SKM-1 treated with dmso at 0.1 percent for 144 hours (cell line): ENCODE results near the gene CHKA.
A peak's percentile ranks its signal among the peaks of the same experiment; 100 is the strongest.

Source experiments
- DNase-seq: peaks from one replicate; lab custom pipeline; 2025; ENCODE audit not compliant: unreplicated experiment; lab: John Stamatoyannopoulos, UW

Gene CHKA

DNA sequence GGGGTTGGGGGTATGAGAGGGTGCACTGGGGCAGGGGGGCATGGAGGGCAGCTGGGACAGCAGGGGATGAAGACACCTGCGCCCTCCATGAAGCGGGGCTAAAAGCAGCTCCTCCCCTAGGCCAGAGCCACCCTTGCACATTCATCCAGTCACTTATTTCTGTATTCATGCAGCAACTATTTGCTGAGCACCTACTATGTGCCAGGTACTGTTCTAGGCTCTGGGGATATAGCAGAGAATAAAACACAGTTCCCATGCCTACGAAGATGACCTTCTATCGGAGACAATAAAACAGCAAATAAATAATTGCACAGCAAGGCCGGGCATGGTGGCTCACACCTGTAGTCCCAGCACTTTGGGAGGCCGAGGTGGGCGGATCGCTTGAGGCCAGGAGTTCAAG, 105.7 kb downstream of the CHKA start:
- DNase-seq = no peak

DNA sequence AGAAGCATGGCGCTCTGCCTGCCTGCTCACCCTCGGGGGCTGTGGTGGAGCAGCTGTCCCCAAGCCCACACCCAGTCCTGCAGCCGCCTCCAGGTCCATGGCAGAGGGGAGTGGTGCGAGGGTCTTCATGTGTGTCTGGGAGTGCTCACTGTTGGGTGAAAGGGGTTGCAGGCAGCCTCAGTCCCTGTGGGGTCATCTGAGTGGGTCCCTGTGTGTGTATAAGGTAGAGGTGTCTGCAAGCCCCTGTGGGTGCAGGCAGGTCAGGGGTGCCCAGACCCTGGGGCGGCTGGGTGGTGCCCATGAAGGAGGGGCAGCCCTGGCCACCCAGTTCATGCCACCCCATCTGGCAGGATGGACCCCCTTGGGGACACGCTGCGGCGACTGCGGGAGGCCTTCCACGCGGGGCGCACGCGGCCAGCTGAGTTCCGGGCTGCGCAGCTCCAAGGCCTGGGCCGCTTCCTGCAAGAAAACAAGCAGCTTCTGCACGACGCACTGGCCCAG, 106.2 kb downstream of the CHKA start:
- DNase-seq = no peak

DNA sequence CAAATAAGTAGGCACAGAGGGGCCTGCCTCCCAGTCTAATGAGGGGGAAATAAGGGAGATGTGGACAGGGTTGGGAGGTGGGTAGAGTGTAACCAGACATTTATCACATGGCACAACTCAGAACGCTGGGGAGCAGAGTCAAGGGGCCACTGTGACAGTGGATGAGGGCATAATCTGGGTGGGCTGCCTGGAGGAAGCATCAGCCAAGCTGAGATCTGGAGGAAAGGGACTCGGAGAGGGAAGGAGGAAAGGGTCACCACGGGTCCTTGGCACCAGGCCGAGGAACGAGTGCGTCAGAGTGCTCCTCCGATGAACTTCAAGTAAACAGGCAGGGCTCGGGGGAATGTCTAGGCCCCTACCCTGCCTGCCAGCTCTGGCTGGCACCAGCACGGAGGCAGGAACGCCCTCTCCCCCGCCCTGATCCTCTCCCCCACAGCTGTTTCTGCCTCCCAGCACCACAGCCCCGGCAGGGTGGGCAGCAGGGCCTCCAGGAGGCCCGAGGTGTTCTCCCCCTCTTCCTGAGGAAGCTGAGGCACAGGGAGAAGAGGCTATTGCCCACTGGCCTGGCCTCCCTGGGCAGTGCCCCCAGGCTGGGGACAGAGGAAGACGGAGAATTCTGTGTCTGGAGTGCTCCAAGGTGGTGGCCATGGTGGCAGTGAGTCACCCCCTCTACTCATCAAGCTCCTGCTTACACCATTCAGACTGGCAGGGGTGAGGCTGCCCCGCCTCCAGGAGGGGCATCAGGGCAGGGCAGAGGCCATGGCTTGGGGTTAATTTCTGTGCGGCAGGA, 106.8 kb downstream of the CHKA start:
- DNase-seq = no peak

- DNase-seq = no peak
Measured at GRCh38 chr11:68013611-68014156, 107.5 kb downstream of the CHKA start.

DNA sequence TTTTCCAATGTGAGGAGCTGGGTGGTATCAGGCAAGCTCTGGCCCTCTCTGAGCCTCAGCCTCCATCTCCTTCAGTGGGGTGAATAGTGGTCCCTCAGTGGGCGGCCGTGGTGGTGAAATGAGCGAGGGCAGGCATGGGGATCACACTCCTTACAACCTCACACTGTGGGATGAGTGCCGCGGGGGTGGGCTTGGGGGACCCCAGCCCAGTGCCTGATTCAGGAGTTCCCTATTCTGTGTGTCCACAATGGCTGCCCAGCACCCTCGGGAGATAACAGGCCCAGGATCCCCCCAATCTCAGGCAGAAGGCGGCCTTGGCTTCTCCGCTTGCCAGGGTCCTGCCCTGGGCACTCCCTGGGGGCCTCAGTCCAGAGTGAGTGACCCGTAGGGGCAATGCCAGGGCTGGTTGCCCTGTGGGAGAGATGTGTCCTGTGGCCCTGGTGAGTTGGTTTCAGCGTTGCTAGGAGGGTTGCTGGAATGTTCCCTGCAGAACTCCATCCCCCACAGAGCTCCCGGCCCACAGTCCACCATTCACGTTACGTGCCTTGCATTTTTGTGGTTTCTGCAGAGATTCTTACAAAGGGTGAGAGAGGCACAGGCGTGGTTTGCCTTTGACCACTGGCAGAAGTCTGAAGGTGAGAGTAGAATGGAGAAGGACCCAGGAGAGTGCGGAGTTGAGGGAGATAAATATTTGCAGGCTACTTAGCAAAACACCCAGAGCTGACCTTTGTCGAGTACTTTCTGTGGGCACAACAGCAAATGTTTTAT, 108.2 kb downstream of the CHKA start:
- DNase-seq = no peak

DNA sequence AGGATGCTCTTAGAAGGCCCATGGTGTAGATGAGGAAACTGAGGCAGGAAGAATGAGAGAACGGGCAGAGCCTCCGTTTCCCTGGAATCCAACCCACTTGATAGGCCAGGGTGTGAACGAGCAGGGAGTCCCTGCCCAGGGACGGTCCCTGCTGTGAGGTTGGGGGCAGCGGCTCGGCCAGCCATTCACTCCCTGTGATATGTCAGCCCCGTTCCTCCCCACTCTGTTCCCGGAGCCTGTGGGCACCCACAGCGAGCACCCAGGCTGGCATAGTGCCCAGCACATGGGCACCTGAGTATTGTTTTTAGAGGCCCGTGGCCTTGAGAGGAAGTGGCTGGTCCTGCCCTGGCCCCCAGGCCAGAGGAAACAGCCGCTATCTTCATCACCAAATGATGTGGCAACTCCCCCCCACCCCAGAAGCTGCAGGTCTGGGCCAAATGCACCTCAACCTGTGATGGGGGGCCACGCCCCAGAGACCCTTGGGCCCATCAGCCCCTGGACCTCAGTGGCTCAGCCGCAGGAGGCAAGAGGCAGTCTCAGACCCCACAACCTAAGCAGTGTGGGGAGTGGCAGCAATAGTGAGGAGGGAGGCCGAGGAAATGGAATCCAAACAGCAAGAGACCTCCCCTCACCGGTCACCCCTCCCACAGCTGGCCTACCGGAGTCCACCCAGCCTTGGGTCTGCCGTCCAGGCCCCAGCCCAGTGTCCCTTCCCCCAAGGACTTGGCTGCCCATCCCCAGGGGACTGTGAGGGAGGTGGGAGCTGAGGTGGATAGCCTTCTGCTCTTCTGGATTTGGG, 108.9 kb downstream of the CHKA start:
- DNase-seq = no peak

- no peak for DNase-seq
Measured at GRCh38 chr11:68011051-68011943, 109.9 kb downstream of the CHKA start.

DNA sequence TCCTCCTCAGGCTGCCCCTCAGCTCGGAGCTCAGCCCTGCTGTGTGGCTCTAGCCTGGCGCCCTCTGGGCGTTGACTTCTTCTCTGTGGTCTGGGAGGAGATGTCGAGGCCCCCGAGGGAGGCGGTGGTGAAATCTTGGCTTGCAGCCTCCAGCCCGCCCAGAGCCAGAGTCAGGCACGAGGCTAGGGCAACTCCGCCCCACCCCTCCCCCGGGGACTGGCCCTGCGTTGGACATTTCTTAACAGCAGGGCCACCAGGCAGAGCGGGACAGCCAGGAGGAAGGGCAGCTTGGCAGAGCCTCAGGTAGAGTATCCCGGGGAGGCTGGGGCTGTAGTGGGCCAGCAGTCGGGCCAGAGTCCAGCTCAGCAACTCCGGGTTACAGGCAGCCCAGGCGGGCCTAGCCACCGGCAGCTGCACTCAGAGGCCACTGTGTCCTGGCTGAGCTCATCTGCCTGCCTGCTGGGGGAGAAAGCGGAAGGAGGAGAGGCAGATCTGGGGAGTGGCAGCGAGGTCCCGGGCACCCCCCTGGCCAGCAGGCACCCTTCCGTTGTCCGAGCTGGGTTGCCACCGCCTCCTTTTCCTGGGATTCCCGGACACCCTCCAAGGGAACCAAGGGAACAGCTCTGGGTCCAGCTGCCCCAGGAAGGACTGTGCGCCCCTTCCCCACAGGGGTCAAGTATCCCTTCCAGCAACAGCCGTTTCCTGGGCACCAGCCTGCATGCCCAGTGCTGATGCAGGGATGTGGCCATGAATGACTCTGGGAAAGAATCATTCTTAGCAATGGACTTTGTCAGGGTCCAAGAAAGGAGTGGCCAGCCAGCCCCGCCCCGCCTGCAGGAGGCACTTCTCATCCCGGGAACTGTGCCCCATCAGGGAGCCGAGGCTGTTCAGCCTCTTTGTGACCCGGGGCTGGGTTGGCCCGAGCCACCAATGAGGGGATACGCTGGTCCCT, 110.8 kb downstream of the CHKA start, which contains the start of gene ALDH3B1:
TSS of gene ALDH3B1 (plus strand) at position 238 of the 952 bp plus-strand sequence. CDS start 4,971 bp downstream, outside the sequence.
- DNase-seq = peak; percentile 97

DNA sequence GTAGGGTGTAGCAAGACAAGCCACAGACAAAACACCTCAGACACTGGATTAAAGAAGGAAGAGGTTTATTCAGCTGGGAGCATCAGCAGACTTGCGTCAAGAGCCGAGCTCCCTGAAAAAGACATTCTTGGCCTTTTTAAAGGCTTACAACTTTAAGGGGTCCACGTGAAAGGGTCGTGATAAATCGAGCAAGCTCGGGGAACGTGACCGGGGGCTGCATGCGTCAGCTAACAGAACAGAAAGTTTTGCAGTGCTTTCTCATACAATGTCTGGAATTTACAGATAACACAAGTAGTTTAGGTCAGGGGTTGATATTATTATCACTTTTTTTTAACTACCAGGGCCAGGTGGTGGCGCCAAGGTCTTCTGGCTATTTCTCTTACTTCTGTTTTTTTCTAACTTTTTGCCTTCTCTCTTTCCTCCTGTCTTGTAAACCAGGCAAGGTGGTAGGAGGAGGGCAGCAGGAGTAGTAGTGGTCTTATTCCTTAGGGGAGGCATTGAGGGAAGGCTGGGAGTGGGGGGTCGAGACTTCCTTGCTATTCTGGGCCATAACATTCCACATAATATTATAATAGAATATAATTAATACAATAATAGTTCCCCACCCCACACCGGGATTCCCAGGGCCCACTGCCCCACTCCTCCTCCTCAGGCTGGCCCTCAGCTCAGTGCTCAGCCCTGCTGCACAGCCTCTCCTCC, 111.6 kb downstream of the CHKA start:
- DNase-seq = peak; percentile 67

DNA sequence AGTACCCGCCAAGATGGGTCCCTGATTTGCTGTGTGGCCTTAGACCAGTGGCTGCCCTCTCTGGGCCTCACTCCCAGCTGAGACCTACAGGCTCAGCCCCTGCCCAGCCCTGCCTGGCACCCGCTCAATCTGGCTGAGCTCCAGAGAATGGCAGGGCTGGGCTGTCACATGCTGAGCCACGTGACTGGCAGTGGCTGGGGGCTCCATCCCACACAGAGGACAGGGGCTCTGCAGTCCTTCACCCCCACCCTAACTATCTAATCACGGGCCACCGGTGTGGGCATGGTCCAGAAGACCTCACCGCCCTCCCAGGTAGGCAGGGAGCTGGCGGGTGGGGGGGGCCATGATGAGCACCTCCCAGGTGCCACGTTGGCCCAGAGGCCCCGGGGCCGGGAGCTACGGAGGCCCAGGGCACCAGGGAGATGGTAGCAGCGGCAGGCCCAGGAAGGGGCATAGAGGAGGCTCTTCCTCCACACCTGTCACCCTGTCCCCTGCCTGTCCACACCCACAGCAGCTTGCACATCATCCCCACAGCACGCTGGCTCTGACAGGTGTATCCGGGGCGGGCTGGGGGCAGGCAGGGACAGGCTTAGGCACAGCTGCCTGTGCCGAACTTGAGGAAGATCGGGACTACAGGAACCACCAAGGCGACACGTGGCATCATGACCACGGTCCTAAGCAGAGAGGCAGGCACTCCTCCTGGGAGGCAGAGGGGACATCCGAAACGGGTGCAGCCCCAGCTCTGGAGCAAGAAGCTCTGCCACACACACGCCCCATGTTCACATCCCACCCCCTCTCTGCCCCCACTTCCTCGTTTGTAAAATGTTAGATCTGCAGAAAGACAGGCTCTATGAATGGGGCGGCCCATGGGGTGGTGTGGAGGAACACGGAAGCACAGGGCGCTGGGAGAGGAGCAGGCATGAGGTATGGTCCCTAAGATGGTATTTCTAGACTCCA, 112.5 kb downstream of the CHKA start:
- peak; percentile 42 for DNase-seq

DNA sequence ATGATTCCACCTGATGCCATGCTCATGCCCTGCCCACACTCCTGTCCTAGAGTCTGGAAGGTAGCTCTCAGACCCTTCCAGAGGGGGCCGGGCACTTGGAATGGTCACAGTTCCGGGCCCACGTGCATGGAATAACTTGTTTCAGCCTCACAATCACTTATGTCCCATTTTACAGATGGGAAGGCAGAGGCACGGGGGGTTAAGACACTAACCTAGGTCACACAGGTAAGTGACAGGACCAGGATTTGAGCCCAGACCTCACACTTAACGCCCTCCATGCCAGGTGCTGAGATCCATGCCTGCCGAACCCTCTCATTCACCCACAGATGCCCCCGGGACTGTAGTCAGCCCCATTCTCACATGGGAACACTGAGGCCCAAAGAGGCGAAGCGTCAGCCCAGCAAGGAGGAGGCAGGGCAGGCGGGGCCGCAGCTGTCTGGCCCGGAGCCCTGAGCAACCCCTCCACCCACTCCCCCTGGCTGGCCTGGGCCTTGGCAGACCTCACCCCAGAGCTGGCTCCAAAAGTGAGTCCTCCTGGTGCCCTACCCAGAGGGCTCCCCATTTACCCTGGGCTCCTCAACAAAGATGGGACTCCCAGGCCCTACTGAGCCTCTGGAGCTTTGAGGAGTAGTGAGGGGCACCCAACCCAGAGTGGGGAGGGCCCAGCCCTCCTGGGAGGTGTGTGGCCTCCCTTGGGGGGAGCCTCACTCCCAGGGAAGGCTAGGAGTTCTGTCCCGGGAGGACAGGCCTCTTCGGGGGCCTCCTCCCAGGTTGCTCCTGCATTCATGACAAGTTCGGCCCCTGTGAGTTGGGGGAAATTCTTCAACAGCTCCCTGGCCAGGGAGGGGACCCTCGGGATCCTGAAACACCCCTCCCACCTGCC, 113.4 kb downstream of the CHKA start:
- no peak for DNase-seq

GRCh38 chr11:68006606-68007166, 114.5 kb downstream of the CHKA start:
- no peak for DNase-seq

GRCh38 chr11:68004551-68005335, 116.4 kb downstream of the CHKA start:
- DNase-seq = no peak

DNA sequence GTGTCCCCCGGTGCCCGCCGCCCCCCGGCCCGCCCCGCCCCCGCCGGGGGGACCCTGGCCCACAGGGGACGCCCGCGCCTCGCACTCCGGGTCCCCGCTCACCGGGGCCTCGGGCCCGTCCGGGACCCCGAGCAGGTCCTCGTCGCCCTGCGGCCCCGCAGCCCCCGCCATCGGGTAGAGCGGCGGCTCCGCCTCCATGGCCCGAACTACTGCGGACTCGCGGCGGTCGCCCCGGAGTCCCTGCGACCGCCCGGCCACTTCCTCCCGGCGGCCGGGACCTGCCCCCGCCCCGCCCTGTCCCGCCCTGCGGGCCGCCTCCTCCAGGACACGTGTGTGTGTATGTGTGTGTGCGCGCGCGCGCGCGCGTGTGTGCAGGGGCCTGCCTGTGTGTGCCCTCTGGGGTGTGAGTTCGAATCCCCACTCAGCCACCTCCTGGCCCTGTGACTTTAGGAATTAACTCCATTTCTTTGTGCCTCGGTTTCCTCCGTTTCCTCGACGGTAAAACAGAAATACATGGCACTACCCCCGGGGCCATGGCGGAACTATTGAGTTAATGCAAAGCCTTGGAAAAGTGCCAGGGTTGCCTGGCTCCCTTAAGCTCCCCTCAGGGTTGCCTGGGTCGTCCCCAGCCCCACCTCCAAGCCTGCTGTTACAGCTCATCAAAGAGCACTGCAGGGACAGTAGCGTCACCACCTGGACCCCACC, 117.2 kb downstream of the CHKA start, which contains the start of gene UNC93B1:
TSS of gene UNC93B1 (minus strand) at position 252 of the 705 bp plus-strand sequence. CDS start at position 198, 54 bp downstream.
- DNase-seq = peak; percentile 66
